Left ventricle myocardium inferior (tissue), 1 donor: ENCODE results near the gene CD99L2. TPM values are rescaled to one million over a fixed set of nuclear protein-coding genes. Genes with fewer than 3 reads are reported as not detected.

Experiments
- DNase-seq: peaks from one replicate; pipeline ENCODE4 v3.0.0-alpha.2; 2020
- H3K27ac ChIP-seq: fragments of 200-600 bp; replicated peaks from 2 replicates; pipeline ENCODE4 v1.8.0; 2021
- H3K27me3 ChIP-seq: fragments of 200-600 bp; 2 replicates; pipeline ENCODE4 v1.8.0; 2021; ENCODE audit warnings: low read depth
- H3K36me3 ChIP-seq: fragments of 200-600 bp; 2 replicates; pipeline ENCODE4 v1.8.0; 2021
- H3K4me1 ChIP-seq: fragments of 200-600 bp; 2 replicates; pipeline ENCODE4 v1.8.0; 2021
- H3K4me3 ChIP-seq: fragments of 200-600 bp; 2 replicates; pipeline ENCODE4 v1.8.0; 2021; ENCODE audit warnings: mild to moderate bottlenecking, moderate library complexity
- H3K9me3 ChIP-seq: fragments of 200-600 bp; replicated peaks from 2 replicates; pipeline ENCODE4 v1.8.0; 2021
- CTCF ChIP-seq: fragments of 200-600 bp; IDR thresholded peaks from 2 replicates; pipeline ENCODE4 v1.8.0; 2021; ENCODE audit warnings: antibody characterized with exemption, mild to moderate bottlenecking, borderline replicate concordance
- intact Hi-C: fragments of 100-400 bp; cut with micrococcal nuclease; formaldehyde crosslinking; loops from one replicate; pipeline ENCODE4 v1.11.0; 2022
- total RNA-seq: library from RNA; stranded (reverse); fragmentation: NEBNext Ultra II Directional; extraction: Animal tissue kit (Norgen Biotek cat#: 25700); gene quantifications from one replicate; pipeline ENCODE4 v1.2.1, GENCODE V29; 2021
- donor health status: DM: no; HTN: yes; CAD: no; lungs with severe emphysema.

Gene CD99L2
- total RNA-seq, 1 donor from 2014 or later = 68.1 TPM

- H3K4me3 ChIP-seq = no peak overlapping the region
- intact Hi-C loops = no loop called here
- no peaks in the 10 kb centered on the region for H3K4me1 ChIP-seq
- TF ChIP-seq CTCF = no peak
- peaks cover 55% of the 10 kb centered on the region for H3K36me3 ChIP-seq
- DNase-seq = no peak
- no peak overlapping the region for H3K27ac ChIP-seq
- H3K9me3 ChIP-seq = no peaks in the 10 kb centered on the region
- H3K27me3 ChIP-seq = no peaks in the 10 kb centered on the region
Observed at GRCh38 chrX:150729956-150730355, 168.5 kb downstream of the CD99L2 start.

GRCh38 chrX:150719621-150720020 lies 178.8 kb downstream of the CD99L2 start:
- Histone ChIP-seq H3K27ac (no peak overlapping the region), H3K27me3 (no peaks in the 10 kb centered on the region), H3K9me3 (no peaks in the 10 kb centered on the region), H3K4me3 (no peak overlapping the region), H3K4me1 (no peaks in the 10 kb centered on the region), H3K36me3 (no peaks in the 10 kb centered on the region)
- no peak for DNase-seq
- no peak for TF ChIP-seq CTCF
- intact Hi-C loops = no loop called here

Other genes with a start within 250 kb of the CD99L2 start
- gene MTMR1, start 205.3 kb downstream of the CD99L2 start, total RNA-seq = 18.6 TPM
- gene HMGB3, start 84.7 kb upstream of the CD99L2 start, total RNA-seq = 5.6 TPM